IMR-90 (cell line): ENCODE results near the gene CORO1C. TPM values are rescaled to one million over a fixed set of nuclear protein-coding genes. Genes with fewer than 3 reads are reported as not detected.

Experiments
- ATAC-seq: fragments of 200-7000 bp; cut with Tn5 transposase; 2 replicates; pipeline ENCODE4 v1.9.1; 2020; ENCODE audit warnings: low read depth, mild to moderate bottlenecking, moderate library complexity
- BruUV-seq: library from RNA; stranded (reverse); fragments of 400-500 nt; replicated peaks from 2 replicates; lab custom pipeline; 2021; lab: Mats Ljungman, UMichigan
- CTCF ChIA-PET: fragments of 300-600 bp; formaldehyde crosslinking; extraction: SDS; loops from one replicate; lab custom pipeline; 2021; ENCODE audit warnings: antibody characterized with exemption; lab: Yijun Ruan, JAX
- POLR2A ChIA-PET: fragments of 300-600 bp; sonication (Branson Sonifier 250); formaldehyde crosslinking; loops from one replicate; lab custom pipeline; 2022; ENCODE audit warnings: antibody characterized with exemption; ENCODE audit not compliant: unreplicated experiment; lab: Charles Lee
- DNase-seq: peaks from one replicate; pipeline ENCODE4 v3.0.0; 2013
- H2AFZ ChIP-seq: replicated peaks from 2 replicates; pipeline ENCODE3; 2013; ENCODE audit warnings: low read length, mild to moderate bottlenecking; ENCODE audit not compliant: poor library complexity
- H2AK5ac ChIP-seq: 2 replicates; pipeline ENCODE4 v1.6.1; 2013; ENCODE audit warnings: low read depth, low read length, inconsistent platforms
- H2AK9ac ChIP-seq: replicated peaks from 2 replicates; pipeline ENCODE3; 2013; ENCODE audit warnings: mild to moderate bottlenecking, low read depth, low read length, moderate library complexity; ENCODE audit not compliant: poor library complexity
- H2BK120ac ChIP-seq: 2 replicates; pipeline ENCODE4 v1.6.1; 2013; ENCODE audit warnings: low read depth, low read length, inconsistent platforms
- H2BK15ac ChIP-seq: 3 replicates; pipeline ENCODE4 v1.6.1; 2013; ENCODE audit warnings: low read depth, low read length, inconsistent platforms
- H2BK20ac ChIP-seq: 2 replicates; pipeline ENCODE4 v1.6.1; 2013; ENCODE audit warnings: low read depth, mild to moderate bottlenecking, inconsistent platforms, low read length, moderate library complexity
- H2BK5ac ChIP-seq: 2 replicates; pipeline ENCODE4 v1.6.1; 2013; ENCODE audit warnings: mild to moderate bottlenecking, low read depth, low read length, inconsistent platforms; ENCODE audit not compliant: poor library complexity, severe bottlenecking
- H3K14ac ChIP-seq: replicated peaks from 2 replicates; pipeline ENCODE4 v1.6.1; 2013; ENCODE audit warnings: low read depth, low read length, inconsistent platforms
- H3K18ac ChIP-seq: 2 replicates; pipeline ENCODE4 v1.6.1; 2013; ENCODE audit warnings: low read depth, low read length, control low read depth
- H3K23ac ChIP-seq: 2 replicates; pipeline ENCODE4 v1.6.1; 2013; ENCODE audit warnings: low read depth, low read length, inconsistent platforms
- H3K27ac ChIP-seq: 2 replicates; pipeline ENCODE4 v1.5.1; 2013; ENCODE audit warnings: mild to moderate bottlenecking, control low read depth, low read length; ENCODE audit not compliant: insufficient read depth
- H3K27me3 ChIP-seq: 2 replicates; pipeline ENCODE4 v1.6.1; 2013; ENCODE audit warnings: low read length; ENCODE audit not compliant: control insufficient read depth, insufficient read depth
- H3K36me3 ChIP-seq: 2 replicates; pipeline ENCODE4 v1.6.1; 2013; ENCODE audit warnings: low read length, mixed read lengths; ENCODE audit not compliant: control insufficient read depth, insufficient read depth
- H3K4ac ChIP-seq: 2 replicates; pipeline ENCODE4 v1.6.1; 2013; ENCODE audit warnings: low read depth, low read length, inconsistent platforms
- H3K4me1 ChIP-seq: 2 replicates; pipeline ENCODE4 v1.6.1; 2013; ENCODE audit warnings: low read length, mixed read lengths; ENCODE audit not compliant: control insufficient read depth, insufficient read depth
- H3K4me2 ChIP-seq: 2 replicates; pipeline ENCODE4 v1.6.1; 2013; ENCODE audit warnings: low read depth, mild to moderate bottlenecking, control low read depth, low read length, moderate library complexity
- H3K4me3 ChIP-seq: 2 replicates; pipeline ENCODE4 v1.5.1; 2013; ENCODE audit warnings: low read depth, mild to moderate bottlenecking, control low read depth, low read length, moderate library complexity; ENCODE audit not compliant: insufficient read depth
- H3K56ac ChIP-seq: 2 replicates; pipeline ENCODE4 v1.6.1; 2013; ENCODE audit warnings: low read length, inconsistent platforms; ENCODE audit not compliant: insufficient read depth; ENCODE audit errors: extremely low read depth
- H3K79me1 ChIP-seq, 2 experiments: 2 replicates each; pipeline ENCODE4 v1.6.1; 2013; ENCODE audit warnings: low read length in 2 of 2, inconsistent platforms in 1 of 2, low read depth in 1 of 2
- H3K9ac ChIP-seq: 2 replicates; pipeline ENCODE4 v1.6.1; 2013; ENCODE audit warnings: low read depth, low read length, control low read depth
- H3K9me1 ChIP-seq: 2 replicates; pipeline ENCODE4 v1.6.1; 2013; ENCODE audit warnings: low read length, inconsistent platforms; ENCODE audit not compliant: insufficient read depth
- H3K9me3 ChIP-seq: 2 replicates; pipeline ENCODE4 v1.6.1; 2013; ENCODE audit warnings: low read length; ENCODE audit not compliant: control insufficient read depth, insufficient read depth
- H4K20me1 ChIP-seq: 2 replicates; pipeline ENCODE4 v1.6.1; 2013; ENCODE audit warnings: low read length, inconsistent platforms; ENCODE audit not compliant: insufficient read depth
- H4K5ac ChIP-seq: 2 replicates; pipeline ENCODE4 v1.6.1; 2013; ENCODE audit warnings: mild to moderate bottlenecking, low read depth, low read length, control low read depth
- H4K8ac ChIP-seq, 2 experiments: 2 replicates each; pipeline ENCODE4 v1.6.1; 2013; ENCODE audit warnings: low read depth in 2 of 2, low read length in 2 of 2, control low read depth in 1 of 2, inconsistent platforms in 1 of 2
- H4K91ac ChIP-seq: 2 replicates; pipeline ENCODE4 v1.6.1; 2013; ENCODE audit warnings: low read depth, low read length, inconsistent platforms; ENCODE audit not compliant: insufficient read depth
- BHLHE40 ChIP-seq: fragments of 150-350 bp; IDR thresholded peaks from 2 replicates; pipeline ENCODE4 v1.6.1; 2016; ENCODE audit warnings: mild to moderate bottlenecking, low read depth, low read length
- CEBPB ChIP-seq: IDR thresholded peaks from 2 replicates; pipeline ENCODE4 v1.6.1; 2012; ENCODE audit warnings: low read depth, low read length, improper control_type of control experiment
- CHD1 ChIP-seq: IDR thresholded peaks from 2 replicates; pipeline ENCODE4 v1.6.1; 2012; ENCODE audit warnings: low read depth, low read length, improper control_type of control experiment
- FOS ChIP-seq: fragments of 150-350 bp; IDR thresholded peaks from 2 replicates; pipeline ENCODE4 v1.6.1; 2016; ENCODE audit warnings: low read depth, low read length
- MAFK ChIP-seq: IDR thresholded peaks from 2 replicates; pipeline ENCODE4 v1.6.1; 2012; ENCODE audit warnings: low read depth, low read length, improper control_type of control experiment
- MAZ ChIP-seq: IDR thresholded peaks from 2 replicates; pipeline ENCODE4 v1.6.1; 2012; ENCODE audit warnings: low read depth, mild to moderate bottlenecking, low read length, improper control_type of control experiment, moderate library complexity, borderline replicate concordance
- MXI1 ChIP-seq: IDR thresholded peaks from 2 replicates; pipeline ENCODE4 v1.6.1; 2012; ENCODE audit warnings: low read depth, mild to moderate bottlenecking, low read length, moderate library complexity, borderline replicate concordance
- NFE2L2 ChIP-seq: fragments of 150-350 bp; IDR thresholded peaks from 2 replicates; pipeline ENCODE4 v1.6.1; 2016; ENCODE audit warnings: low read depth, mild to moderate bottlenecking, low read length
- POLR2A ChIP-seq: IDR thresholded peaks from 2 replicates; pipeline ENCODE4 v1.6.1; 2012; ENCODE audit warnings: mild to moderate bottlenecking, low read depth, low read length
- RAD21 ChIP-seq: IDR thresholded peaks from 2 replicates; pipeline ENCODE4 v1.6.1; 2012; ENCODE audit warnings: low read length, improper control_type of control experiment
- RCOR1 ChIP-seq: IDR thresholded peaks from 2 replicates; pipeline ENCODE4 v1.6.1; 2012; ENCODE audit warnings: mild to moderate bottlenecking, low read length, improper control_type of control experiment; ENCODE audit not compliant: insufficient replicate concordance
- RFX5 ChIP-seq: IDR thresholded peaks from 2 replicates; pipeline ENCODE4 v1.8.0; 2012; ENCODE audit warnings: low read depth, mild to moderate bottlenecking, low read length, moderate library complexity
- SMC3 ChIP-seq: fragments of 150-350 bp; IDR thresholded peaks from 2 replicates; pipeline ENCODE4 v1.6.1; 2016; ENCODE audit warnings: low read depth, mild to moderate bottlenecking, antibody characterized with exemption, low read length, moderate library complexity
- WGBS, 2 experiments: methylation state at CpG; one replicate each; pipeline versions ENCODE4 v1.1.5 to v1.1.7; 2013; ENCODE audit warnings: missing lambda C conversion rate in 2 of 2; ENCODE audit not compliant: insufficient read length in 1 of 2; ENCODE audit errors: extremely low coverage in 2 of 2; 5-methylcytosine and 5-hydroxymethylcytosine counted together
- dilution Hi-C: fragments of 300-500 bp; cut with HindIII; formaldehyde crosslinking; loops from one replicate; pipeline ENCODE4 v1.14.3; 2018; ENCODE audit warnings: low sequenced_read_pairs; ENCODE audit not compliant: unreplicated experiment
- in situ Hi-C: fragments of 300-500 bp; cut with MboI; formaldehyde crosslinking; loops from 3 replicates; pipeline ENCODE4 v1.14.3; 2019; ENCODE audit warnings: low sequenced_read_pairs, inconsistent platforms, mixed read lengths
- intact Hi-C: fragments of 100-400 bp; cut with micrococcal nuclease; formaldehyde crosslinking; loops from 2 replicates; pipeline ENCODE4 v1.10.0; 2022
- polyA plus RNA-seq, 3 experiments: library from polyadenylated mRNA; depleted of rRNA; stranded (reverse); fragments of >200 nt; gene quantifications; 2 replicates each; pipeline ENCODE4 v1.2.3, GENCODE V29; 2012; ENCODE audit warnings: low replicate concordance in 1 of 3
- total RNA-seq: library from RNA; depleted of rRNA; stranded (reverse); fragments of >200 nt; gene quantifications from 2 replicates; pipeline ENCODE4 v1.2.3, GENCODE V29; 2012
- TF ChIP-seq, protein P1 (sequence below): fragments of 150-350 bp; IDR thresholded peaks from 2 replicates; pipeline ENCODE4 v1.6.1; 2017; ENCODE audit warnings: mild to moderate bottlenecking, antibody characterized with exemption, low read length, low read depth
- TF ChIP-seq, protein P2 (sequence below): conservative IDR thresholded peaks from 2 replicates; pipeline ENCODE4 v1.5.1; 2012; ENCODE audit warnings: mild to moderate bottlenecking, low read depth, low read length, improper control_type of control experiment
- TF ChIP-seq, protein P3 (sequence below): fragments of 150-350 bp; IDR thresholded peaks from 2 replicates; pipeline ENCODE4 v1.6.1; 2016; ENCODE audit warnings: low read depth, mild to moderate bottlenecking, low read length, moderate library complexity, borderline replicate concordance

CORO1C gene
- total and polyA plus RNA-seq, 2 of the 4 experiments (the other 2 are of a cell fraction), result 675 to 1,100 TPM

- no peak overlapping the region for H3K4me2 ChIP-seq
- no peak overlapping the region for H3K23ac ChIP-seq
- H3K79me1 ChIP-seq, result peaks cover 0 to 47% of the 10 kb centered on the region in 2 experiments; a peak in 2 of 4 replicates
- ChIA-PET CTCF (interaction anchor here (0.7 kb wide), 1 partner anchor 9 kb away, joined by 4 read pairs; no protein-coding TSS in a partner anchor), POLR2A (interaction anchor here (0.6 kb wide), 1 partner anchor 13 kb away, joined by 5 read pairs; no protein-coding TSS in a partner anchor)
- TF ChIP-seq, protein P1, sequence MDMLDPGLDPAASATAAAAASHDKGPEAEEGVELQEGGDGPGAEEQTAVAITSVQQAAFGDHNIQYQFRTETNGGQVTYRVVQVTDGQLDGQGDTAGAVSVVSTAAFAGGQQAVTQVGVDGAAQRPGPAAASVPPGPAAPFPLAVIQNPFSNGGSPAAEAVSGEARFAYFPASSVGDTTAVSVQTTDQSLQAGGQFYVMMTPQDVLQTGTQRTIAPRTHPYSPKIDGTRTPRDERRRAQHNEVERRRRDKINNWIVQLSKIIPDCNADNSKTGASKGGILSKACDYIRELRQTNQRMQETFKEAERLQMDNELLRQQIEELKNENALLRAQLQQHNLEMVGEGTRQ, result no peak
- TF ChIP-seq RCOR1, result no peak
- no peak for TF ChIP-seq SMC3
- no peak for TF ChIP-seq MXI1
- TF ChIP-seq NFE2L2, result no peak
- TF ChIP-seq CEBPB, result no peak
- TF ChIP-seq RAD21, result no peak
- TF ChIP-seq BHLHE40, result no peak
- TF ChIP-seq POLR2A, result no peak
- TF ChIP-seq MAFK, result no peak
- TF ChIP-seq CHD1, result no peak
- TF ChIP-seq, protein P2, sequence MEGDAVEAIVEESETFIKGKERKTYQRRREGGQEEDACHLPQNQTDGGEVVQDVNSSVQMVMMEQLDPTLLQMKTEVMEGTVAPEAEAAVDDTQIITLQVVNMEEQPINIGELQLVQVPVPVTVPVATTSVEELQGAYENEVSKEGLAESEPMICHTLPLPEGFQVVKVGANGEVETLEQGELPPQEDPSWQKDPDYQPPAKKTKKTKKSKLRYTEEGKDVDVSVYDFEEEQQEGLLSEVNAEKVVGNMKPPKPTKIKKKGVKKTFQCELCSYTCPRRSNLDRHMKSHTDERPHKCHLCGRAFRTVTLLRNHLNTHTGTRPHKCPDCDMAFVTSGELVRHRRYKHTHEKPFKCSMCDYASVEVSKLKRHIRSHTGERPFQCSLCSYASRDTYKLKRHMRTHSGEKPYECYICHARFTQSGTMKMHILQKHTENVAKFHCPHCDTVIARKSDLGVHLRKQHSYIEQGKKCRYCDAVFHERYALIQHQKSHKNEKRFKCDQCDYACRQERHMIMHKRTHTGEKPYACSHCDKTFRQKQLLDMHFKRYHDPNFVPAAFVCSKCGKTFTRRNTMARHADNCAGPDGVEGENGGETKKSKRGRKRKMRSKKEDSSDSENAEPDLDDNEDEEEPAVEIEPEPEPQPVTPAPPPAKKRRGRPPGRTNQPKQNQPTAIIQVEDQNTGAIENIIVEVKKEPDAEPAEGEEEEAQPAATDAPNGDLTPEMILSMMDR, result no peak
- TF ChIP-seq FOS, result no peak
- TF ChIP-seq MAZ, result no peak
- TF ChIP-seq RFX5, result no peak
- TF ChIP-seq, protein P3, sequence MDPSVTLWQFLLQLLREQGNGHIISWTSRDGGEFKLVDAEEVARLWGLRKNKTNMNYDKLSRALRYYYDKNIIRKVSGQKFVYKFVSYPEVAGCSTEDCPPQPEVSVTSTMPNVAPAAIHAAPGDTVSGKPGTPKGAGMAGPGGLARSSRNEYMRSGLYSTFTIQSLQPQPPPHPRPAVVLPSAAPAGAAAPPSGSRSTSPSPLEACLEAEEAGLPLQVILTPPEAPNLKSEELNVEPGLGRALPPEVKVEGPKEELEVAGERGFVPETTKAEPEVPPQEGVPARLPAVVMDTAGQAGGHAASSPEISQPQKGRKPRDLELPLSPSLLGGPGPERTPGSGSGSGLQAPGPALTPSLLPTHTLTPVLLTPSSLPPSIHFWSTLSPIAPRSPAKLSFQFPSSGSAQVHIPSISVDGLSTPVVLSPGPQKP, result no peak
- peak overlapping the region in 1 of 2 experiments; percentile 46; a peak in 1 of 4 replicates for H4K8ac ChIP-seq
- peak overlapping the region; percentile 63; the same call in 1 of the 2 replicates for H3K27ac ChIP-seq
- H3K56ac ChIP-seq, result no peak overlapping the region
- BruUV-seq, result no TSS peak
- no peak overlapping the region for H2AFZ ChIP-seq
- H2AK9ac ChIP-seq, result no peak overlapping the region
- intact Hi-C loops (no loop called here), in situ Hi-C loops (no loop called here), dilution Hi-C loops (no loop called here)
- H3K4ac ChIP-seq, result no peak overlapping the region
- no peak overlapping the region for H3K4me3 ChIP-seq
- peaks cover 81% of the 10 kb centered on the region for H4K20me1 ChIP-seq
- no peak overlapping the region for H2BK15ac ChIP-seq
- H3K9me1 ChIP-seq, result peaks cover 10% of the 10 kb centered on the region
- peaks cover 16% of the 10 kb centered on the region for H3K4me1 ChIP-seq
- H4K5ac ChIP-seq, result peak overlapping the region; percentile 2; the same call in 1 of the 2 replicates
- ATAC-seq (no peak), DNase-seq (no peak)
- no peak overlapping the region for H2BK20ac ChIP-seq
- no peak overlapping the region for H3K9ac ChIP-seq
- no peak overlapping the region for H2AK5ac ChIP-seq
- WGBS, 2 experiments, result no CpG with 5 or more reads among the region's 3 CpGs
- no peaks in the 10 kb centered on the region for H3K9me3 ChIP-seq
- peaks cover 20% of the 10 kb centered on the region for H3K36me3 ChIP-seq
- H4K91ac ChIP-seq, result no peak overlapping the region
- no peaks in the 10 kb centered on the region for H3K27me3 ChIP-seq
- peak overlapping the region; percentile 12 for H2BK5ac ChIP-seq
- H3K18ac ChIP-seq, result no peak overlapping the region
- H2BK120ac ChIP-seq, result no peak overlapping the region
- no peak overlapping the region for H3K14ac ChIP-seq
Measured at GRCh38 chr12:108671110-108671509, 60.2 kb downstream of the CORO1C start.
